HCEC 1CT (cell line): Measurements from ENCODE around the gene AIG1.

Source experiments
- DNase-seq: peaks from one replicate; pipeline ENCODE4 v3.0.0-alpha.2; 2017

Gene AIG1

GRCh38 chr6:143169440-143169839 is 108.8 kb downstream of the AIG1 start:
- DNase-seq: no peak

GRCh38 chr6:143174516-143174915 is 113.8 kb downstream of the AIG1 start:
- DNase-seq: no peak

- DNase-seq: no peak
These were observed 114.3 kb downstream of the AIG1 start for GRCh38 chr6:143174951-143175350.

GRCh38 chr6:143176090-143177021 is 115.7 kb downstream of the AIG1 start:
- DNase-seq: no peak

- no peak for DNase-seq
These were observed 117.0 kb downstream of the AIG1 start for GRCh38 chr6:143177706-143178105.

GRCh38 chr6:143179096-143179495 is 118.4 kb downstream of the AIG1 start:
- DNase-seq: no peak

GRCh38 chr6:143179901-143180612 is 119.4 kb downstream of the AIG1 start:
- no peak for DNase-seq

GRCh38 chr6:143180826-143181225 is 120.1 kb downstream of the AIG1 start:
- no peak for DNase-seq

- no peak for DNase-seq
These were observed 123.0 kb downstream of the AIG1 start for GRCh38 chr6:143183666-143184065.

- DNase-seq: no peak
These were observed 124.6 kb downstream of the AIG1 start for GRCh38 chr6:143185288-143185687.

GRCh38 chr6:143187238-143187923 is 126.7 kb downstream of the AIG1 start:
- peak; percentile 78 for DNase-seq

- no peak for DNase-seq
These were observed 127.6 kb downstream of the AIG1 start for GRCh38 chr6:143188292-143188691.

- DNase-seq: no peak
These were observed 130.7 kb downstream of the AIG1 start for GRCh38 chr6:143191361-143191760.

GRCh38 chr6:143192766-143193165 is 132.1 kb downstream of the AIG1 start:
- no peak for DNase-seq

- DNase-seq: no peak
These were observed 132.9 kb downstream of the AIG1 start for GRCh38 chr6:143193571-143194094.

- DNase-seq: no peak
These were observed 133.5 kb downstream of the AIG1 start for GRCh38 chr6:143194095-143194589.

- DNase-seq: no peak
These were observed 134.7 kb downstream of the AIG1 start for GRCh38 chr6:143195349-143195845.

- no peak for DNase-seq
These were observed 136.0 kb downstream of the AIG1 start for GRCh38 chr6:143196525-143197225.

- no peak for DNase-seq
These were observed 136.7 kb downstream of the AIG1 start for GRCh38 chr6:143197377-143197776.

GRCh38 chr6:143198312-143198711 is 137.6 kb downstream of the AIG1 start:
- no peak for DNase-seq

- DNase-seq: no peak
These were observed 138.6 kb downstream of the AIG1 start for GRCh38 chr6:143199291-143199690.

GRCh38 chr6:143200167-143200770 is 139.6 kb downstream of the AIG1 start:
- no peak for DNase-seq
